Thoracic aorta (tissue), 2 donors: ENCODE measurements around the gene AKAP7. TPM values are rescaled to one million over a fixed set of nuclear protein-coding genes. Genes with fewer than 3 reads are reported as not detected.
"Not testable (repeated sequence)": the region's sequence is repeated elsewhere in the genome, so short reads cannot be mapped to it uniquely, and the experiment has no call there.

Experiments
- ATAC-seq: fragments of 150-250 bp; one replicate; pipeline ENCODE4 v1.8.0; 2017; ENCODE audit warnings: low read depth; ENCODE audit not compliant: insufficient number of reproducible peaks, low FRiP score
- DNase-seq: peaks from one replicate; pipeline ENCODE4 v3.0.0-alpha.2; 2020; ENCODE audit warnings: low spot score
- H3K27ac ChIP-seq, 2 donors: fragments of 200-600 bp; sonication (generic); 1 replicate in 1 of 2; 2 replicates in 1 of 2; pipeline ENCODE4 v1.5.1; 2016; ENCODE audit warnings: mild to moderate bottlenecking in 2 of 2, moderate library complexity in 2 of 2
- H3K27me3 ChIP-seq: fragments of 200-600 bp; sonication (generic); replicated peaks from 2 replicates; pipeline ENCODE4 v1.6.0; 2016; ENCODE audit warnings: mild to moderate bottlenecking; ENCODE audit not compliant: insufficient read depth
- H3K36me3 ChIP-seq: fragments of 200-600 bp; sonication (generic); one replicate; pipeline ENCODE4 v1.5.1; 2016
- H3K4me1 ChIP-seq, 2 donors: fragments of 200-600 bp; sonication (generic); 1 replicate in 1 of 2; 2 replicates in 1 of 2; pipeline versions ENCODE4 v1.5.1 to v1.6.0; 2016; ENCODE audit warnings: low read depth in 2 of 2, mild to moderate bottlenecking in 1 of 2; ENCODE audit not compliant: control insufficient read depth in 1 of 2
- H3K4me3 ChIP-seq: fragments of 200-600 bp; sonication (generic); 2 replicates; pipeline ENCODE4 v1.5.1; 2016; ENCODE audit warnings: mild to moderate bottlenecking
- H3K9me3 ChIP-seq: fragments of 200-600 bp; sonication (generic); 2 replicates; pipeline ENCODE4 v1.5.1; 2016
- total RNA-seq, 2 donors: library from RNA; depleted of rRNA; stranded (reverse); fragments of >200 nt; gene quantifications; one replicate each; pipeline versions ENCODE4 v1.1.0 to v1.2.3, GENCODE V29; 2016
- TF ChIP-seq, protein P1 (sequence below): fragments of 200-600 bp; sonication (generic); IDR thresholded peaks from one replicate; pipeline ENCODE4 v1.5.1; 2019; ENCODE audit warnings: antibody characterized with exemption

AKAP7 gene
- total RNA-seq, 2 donors from 2014 or later: 3.0 to 4.1 TPM

DNA sequence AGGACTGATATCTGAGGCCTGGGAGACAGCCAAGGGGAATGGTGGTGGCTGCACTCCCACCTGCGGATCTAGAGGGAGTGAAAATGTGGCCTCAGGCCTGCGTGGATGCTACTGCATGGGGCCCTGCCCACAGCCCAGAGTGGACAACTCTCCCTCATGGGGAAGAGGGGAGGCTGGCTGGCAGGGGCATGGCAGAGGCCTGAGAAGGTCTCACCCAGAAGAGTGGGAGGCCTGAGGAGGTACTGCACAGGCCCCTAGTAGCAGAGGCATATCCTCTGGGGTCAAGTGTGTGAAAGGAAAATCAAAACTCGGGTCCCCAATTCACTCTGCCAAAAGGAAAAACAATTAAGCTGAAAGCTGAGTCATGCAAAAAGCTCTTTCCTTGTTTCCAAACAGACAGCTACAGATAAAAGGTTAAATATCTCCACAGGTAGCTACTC lies 158.2 kb downstream of the AKAP7 start:
- H3K9me3 ChIP-seq: no peaks in the 10 kb centered on the region
- H3K4me1 ChIP-seq: no peaks in the 10 kb centered on the region
- TF ChIP-seq, protein P1, sequence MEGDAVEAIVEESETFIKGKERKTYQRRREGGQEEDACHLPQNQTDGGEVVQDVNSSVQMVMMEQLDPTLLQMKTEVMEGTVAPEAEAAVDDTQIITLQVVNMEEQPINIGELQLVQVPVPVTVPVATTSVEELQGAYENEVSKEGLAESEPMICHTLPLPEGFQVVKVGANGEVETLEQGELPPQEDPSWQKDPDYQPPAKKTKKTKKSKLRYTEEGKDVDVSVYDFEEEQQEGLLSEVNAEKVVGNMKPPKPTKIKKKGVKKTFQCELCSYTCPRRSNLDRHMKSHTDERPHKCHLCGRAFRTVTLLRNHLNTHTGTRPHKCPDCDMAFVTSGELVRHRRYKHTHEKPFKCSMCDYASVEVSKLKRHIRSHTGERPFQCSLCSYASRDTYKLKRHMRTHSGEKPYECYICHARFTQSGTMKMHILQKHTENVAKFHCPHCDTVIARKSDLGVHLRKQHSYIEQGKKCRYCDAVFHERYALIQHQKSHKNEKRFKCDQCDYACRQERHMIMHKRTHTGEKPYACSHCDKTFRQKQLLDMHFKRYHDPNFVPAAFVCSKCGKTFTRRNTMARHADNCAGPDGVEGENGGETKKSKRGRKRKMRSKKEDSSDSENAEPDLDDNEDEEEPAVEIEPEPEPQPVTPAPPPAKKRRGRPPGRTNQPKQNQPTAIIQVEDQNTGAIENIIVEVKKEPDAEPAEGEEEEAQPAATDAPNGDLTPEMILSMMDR: no peak
- ATAC-seq (no peak), DNase-seq (no peak)
- no peaks in the 10 kb centered on the region for H3K36me3 ChIP-seq
- no peaks in the 10 kb centered on the region for H3K27me3 ChIP-seq
- no peak overlapping the region for H3K27ac ChIP-seq
- no peak overlapping the region for H3K4me3 ChIP-seq

DNA sequence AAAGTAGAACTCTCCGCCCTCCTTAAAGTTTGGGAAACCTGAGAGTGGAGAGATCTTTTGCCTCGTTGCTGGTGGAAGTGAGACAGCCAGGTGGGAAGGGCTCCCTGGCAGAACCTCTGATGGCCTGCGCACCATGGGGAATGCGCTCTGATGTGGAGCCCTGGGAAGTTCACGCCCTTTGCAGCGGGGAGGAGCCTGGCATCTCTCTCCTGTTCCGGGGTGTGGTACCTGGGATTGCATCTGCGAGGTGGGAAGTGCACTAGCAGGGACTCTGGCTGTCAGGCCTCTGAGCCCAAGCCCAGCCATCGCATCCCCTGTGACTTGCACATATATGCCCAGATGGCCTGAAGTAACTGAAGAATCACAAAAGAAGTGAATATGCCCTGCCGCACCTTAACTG lies 159.8 kb downstream of the AKAP7 start:
- no peaks in the 10 kb centered on the region for H3K36me3 ChIP-seq
- H3K4me3 ChIP-seq: no peak overlapping the region
- TF ChIP-seq, protein P1: no peak
- no peaks in the 10 kb centered on the region for H3K4me1 ChIP-seq
- no peaks in the 10 kb centered on the region for H3K9me3 ChIP-seq
- H3K27ac ChIP-seq: no peak overlapping the region
- ATAC-seq (no peak), DNase-seq (no peak)
- no peaks in the 10 kb centered on the region for H3K27me3 ChIP-seq

DNA sequence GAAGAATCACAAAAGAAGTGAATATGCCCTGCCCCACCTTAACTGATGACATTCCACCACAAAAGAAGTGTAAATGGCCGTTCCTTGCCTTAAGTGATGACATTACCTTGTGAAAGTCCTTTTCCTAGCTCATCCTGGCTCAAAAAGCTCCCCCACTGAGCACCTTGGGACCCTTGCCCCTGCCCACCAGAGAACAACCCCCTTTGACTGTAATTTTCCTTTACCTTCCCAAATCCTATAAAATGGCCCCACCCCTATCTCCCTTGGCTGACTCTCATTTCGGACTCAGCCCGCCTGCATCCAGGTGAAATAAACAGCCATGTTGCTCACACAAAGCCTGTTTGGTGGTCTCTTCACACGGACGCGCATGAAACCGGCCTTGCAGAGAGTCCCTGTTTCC lies 165.6 kb downstream of the AKAP7 start:
- not testable (repeated sequence) for H3K9me3 ChIP-seq, H3K4me1 ChIP-seq, DNase-seq, ATAC-seq, H3K27ac ChIP-seq, H3K27me3 ChIP-seq, H3K4me3 ChIP-seq, H3K36me3 ChIP-seq

DNA sequence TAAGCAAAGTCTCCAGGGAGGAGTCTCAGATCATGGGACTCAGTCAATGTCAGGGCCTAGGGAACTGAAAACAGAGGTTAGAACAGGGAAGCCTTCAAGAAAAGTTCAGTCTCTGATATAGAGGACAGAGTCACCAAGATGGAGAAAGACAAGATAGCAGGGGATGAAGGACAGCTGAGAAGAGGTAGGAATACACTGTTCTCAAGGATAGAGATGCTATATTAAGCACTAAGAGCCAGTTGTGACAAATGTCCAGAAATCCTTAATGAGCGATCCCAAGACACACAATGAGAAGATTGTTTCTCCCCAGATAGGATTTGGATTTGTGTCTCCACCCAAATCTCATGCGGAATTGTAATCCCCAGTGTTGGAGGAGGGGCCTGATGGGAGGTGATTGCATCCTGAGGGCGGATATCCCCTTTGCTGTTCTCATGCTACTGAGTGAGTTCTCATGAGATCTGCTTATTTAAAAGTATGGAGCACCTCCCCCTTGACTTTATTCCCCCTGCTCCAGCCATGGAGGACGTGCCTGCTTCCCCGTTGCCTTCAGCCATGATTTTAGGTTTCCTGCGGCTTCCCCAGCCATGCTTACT lies 168.2 kb downstream of the AKAP7 start:
- Histone ChIP-seq H3K27ac (no peak overlapping the region), H3K4me3 (no peak overlapping the region)
- no peak for DNase-seq

DNA sequence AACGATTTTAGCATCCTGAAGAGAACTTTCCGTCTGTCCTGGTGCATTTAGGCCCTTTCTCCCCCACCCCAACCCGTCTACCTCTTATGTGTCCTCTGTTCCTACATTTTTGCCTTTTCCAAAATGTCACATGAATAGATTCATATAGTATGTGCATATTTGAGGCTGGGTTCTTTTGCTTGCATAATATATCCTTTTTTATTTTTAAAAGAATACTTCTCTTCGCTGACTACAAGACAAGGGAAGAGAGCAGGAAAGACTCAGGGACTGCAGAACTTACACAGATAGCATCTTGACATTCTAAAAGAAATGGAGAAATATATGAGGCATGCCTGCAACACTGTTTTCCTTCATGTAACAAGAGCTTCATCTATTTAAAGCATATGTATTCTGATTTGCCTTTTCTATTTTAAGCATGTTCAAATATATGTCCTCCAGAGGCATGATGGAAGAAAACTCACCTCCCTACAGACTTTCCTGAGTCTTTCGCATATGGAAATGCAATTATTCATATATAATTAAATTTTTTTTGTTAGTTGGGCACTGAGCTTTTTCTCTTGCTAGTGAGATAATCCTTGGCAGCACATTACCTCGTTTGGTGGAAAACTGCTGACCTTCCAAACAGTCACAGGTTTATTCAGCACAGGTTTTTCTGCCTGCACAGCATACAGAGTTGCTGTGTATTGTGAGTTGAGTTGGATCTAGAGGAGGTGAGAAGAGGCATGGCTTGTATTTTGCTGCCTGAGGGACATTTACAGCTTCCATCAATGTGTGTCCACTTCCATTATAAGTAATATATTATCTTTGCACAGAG lies 170.0 kb downstream of the AKAP7 start:
- H3K27ac ChIP-seq: no peak overlapping the region
- no peaks in the 10 kb centered on the region for H3K9me3 ChIP-seq
- no peaks in the 10 kb centered on the region for H3K36me3 ChIP-seq
- no peaks in the 10 kb centered on the region for H3K4me1 ChIP-seq
- H3K27me3 ChIP-seq: no peaks in the 10 kb centered on the region
- TF ChIP-seq, protein P1: no peak
- no peak for DNase-seq
- ATAC-seq: no peak
- no peak overlapping the region for H3K4me3 ChIP-seq

More for the DNA sequence above, 168.2 kb downstream of the AKAP7 start:
- Histone ChIP-seq H3K27me3 (no peaks in the 10 kb centered on the region), H3K36me3 (no peaks in the 10 kb centered on the region), H3K4me1 (no peaks in the 10 kb centered on the region), H3K9me3 (no peaks in the 10 kb centered on the region)
- no peak for ATAC-seq
- TF ChIP-seq, protein P1: no peak
